GM12878 (cell line): Measurements from ENCODE around the gene DYNC1I1. TPM values are rescaled to one million over a fixed set of nuclear protein-coding genes. Genes with fewer than 3 reads are reported as not detected.

Source experiments
- ATAC-seq: fragments of 200-7000 bp; cut with Tn5 transposase; 3 replicates; pipeline ENCODE4 v1.9.1; 2020; ENCODE audit warnings: mild to moderate bottlenecking, moderate library complexity
- BruUV-seq: library from RNA; stranded (reverse); fragments of 400-500 nt; replicated peaks from 2 replicates; lab custom pipeline; 2021; lab: Mats Ljungman, UMichigan
- CTCF ChIA-PET: fragments of 300-600 bp; sonication (Branson Sonifier 250); formaldehyde crosslinking; extraction: SDS; loops from one replicate; lab custom pipeline; 2021; ENCODE audit warnings: inconsistent platforms; lab: Yijun Ruan, JAX
- POLR2A ChIA-PET: fragments of 350-600 bp; formaldehyde crosslinking; extraction: SDS; loops from one replicate; lab custom pipeline; 2021; ENCODE audit warnings: inconsistent platforms; lab: Charles Lee
- RAD21 ChIA-PET: fragments of 300-600 bp; sonication (Branson Sonifier 250); formaldehyde crosslinking; loops from one replicate; lab custom pipeline; 2023; ENCODE audit warnings: antibody characterized with exemption; ENCODE audit not compliant: unreplicated experiment; lab: Charles Lee
- SMC1A ChIA-PET: fragments of 300-600 bp; sonication (Branson Sonifier 250); formaldehyde crosslinking; loops from one replicate; lab custom pipeline; 2023; ENCODE audit not compliant: unreplicated experiment, uncharacterized antibody; lab: Charles Lee
- DNase-seq: peaks from one replicate; pipeline ENCODE4 v3.0.0-alpha.2; 2011; ENCODE audit warnings: low read depth, low spot score
- FAIRE-seq: peaks from 3 replicates; lab custom pipeline; 2011; peaks lifted over from hg19 to GRCh38; lab: Jason Lieb, UNC
- H2AFZ ChIP-seq: 2 replicates; pipeline ENCODE4 v1.6.0; 2011; ENCODE audit warnings: low read depth, low read length, control low read depth; ENCODE audit not compliant: control insufficient read depth
- H3K27ac ChIP-seq: 2 replicates; pipeline ENCODE4 v1.5.1; 2011; ENCODE audit warnings: control low read depth; ENCODE audit not compliant: control insufficient read depth, insufficient read depth
- H3K27me3 ChIP-seq, 2 experiments: replicated peaks in 1 of 2; 2 replicates each; pipeline versions ENCODE4 v1.6.0 to v1.6.1; 2011; ENCODE audit warnings: low read length in 1 of 2; ENCODE audit not compliant: control insufficient read depth in 2 of 2, insufficient read depth in 2 of 2
- H3K36me3 ChIP-seq, 2 experiments: 2 replicates each; pipeline ENCODE4 v1.5.1; 2011; ENCODE audit warnings: low read length in 1 of 2; ENCODE audit not compliant: control insufficient read depth in 2 of 2, insufficient read depth in 2 of 2
- H3K4me1 ChIP-seq: 2 replicates; pipeline ENCODE4 v1.6.1; 2011; ENCODE audit warnings: mild to moderate bottlenecking, low read length, moderate library complexity, mixed read lengths; ENCODE audit not compliant: control insufficient read depth, insufficient read depth
- H3K4me2 ChIP-seq: 2 replicates; pipeline ENCODE4 v1.6.0; 2011; ENCODE audit warnings: control low read depth; ENCODE audit not compliant: control insufficient read depth, insufficient read depth
- H3K4me3 ChIP-seq: fragments of 200-600 bp; sonication (generic); 2 replicates; pipeline ENCODE4 v1.5.1; 2016
- H3K79me2 ChIP-seq: 2 replicates; pipeline ENCODE4 v1.6.0; 2011; ENCODE audit warnings: low read length; ENCODE audit not compliant: control insufficient read depth, insufficient read depth
- H3K9ac ChIP-seq: 2 replicates; pipeline ENCODE4 v1.8.0; 2011; ENCODE audit warnings: low read length, control low read depth, mixed read lengths; ENCODE audit not compliant: control insufficient read depth, insufficient read depth
- H3K9me3 ChIP-seq: replicated peaks from 3 replicates; pipeline ENCODE4 v1.5.1; 2011; ENCODE audit warnings: mild to moderate bottlenecking, low read length; ENCODE audit not compliant: control insufficient read depth, insufficient read depth
- H4K20me1 ChIP-seq: 2 replicates; pipeline ENCODE4 v1.6.0; 2011; ENCODE audit not compliant: control insufficient read depth, insufficient read depth
- CTCF ChIP-seq, 3 experiments: IDR thresholded peaks in 2 of 3; conservative IDR thresholded peaks in 1 of 3; 2 replicates each; pipeline ENCODE4 v1.5.1; 2011; ENCODE audit warnings: low read depth in 3 of 3, low read length in 3 of 3, mild to moderate bottlenecking in 3 of 3, control low read depth in 2 of 3, moderate library complexity in 2 of 3, inconsistent platforms in 1 of 3, mixed read lengths in 1 of 3; ENCODE audit not compliant: control insufficient read depth in 2 of 3, insufficient read depth in 1 of 3; ENCODE audit errors: extremely low read depth in 1 of 3
- E4F1 ChIP-seq: fragments of 450-650 bp; IDR thresholded peaks from 2 replicates; pipeline ENCODE4 v1.6.1; 2018; ENCODE audit warnings: borderline replicate concordance, mild to moderate bottlenecking; ENCODE audit not compliant: partially characterized antibody
- HDAC6 ChIP-seq: fragments of 200-600 bp; sonication (generic); IDR thresholded peaks from one replicate; pipeline ENCODE4 v1.8.0; 2017; ENCODE audit warnings: antibody characterized with exemption; ENCODE audit not compliant: unreplicated experiment
- NFXL1 ChIP-seq: fragments of 450-650 bp; IDR thresholded peaks from 2 replicates; pipeline ENCODE4 v1.6.1; 2017; ENCODE audit warnings: antibody characterized with exemption, mild to moderate bottlenecking, borderline replicate concordance
- NFYB ChIP-seq: IDR thresholded peaks from 2 replicates; pipeline ENCODE4 v1.6.1; 2011; ENCODE audit warnings: low read depth, mild to moderate bottlenecking, low read length, improper control_type of control experiment, moderate library complexity; ENCODE audit not compliant: insufficient read depth
- POU2F2 ChIP-seq: IDR thresholded peaks from 3 replicates; pipeline ENCODE4 v1.6.1; 2011; ENCODE audit warnings: low read depth, mild to moderate bottlenecking, low read length, borderline replicate concordance
- RAD51 ChIP-seq: fragments of 450-650 bp; IDR thresholded peaks from 2 replicates; pipeline ENCODE4 v1.6.1; 2016; ENCODE audit warnings: moderate library complexity, mild to moderate bottlenecking, inconsistent platforms
- RBBP5 ChIP-seq: fragments of 200-600 bp; sonication (generic); conservative IDR thresholded peaks from 2 replicates; pipeline ENCODE4 v1.6.1; 2016
- RCOR1 ChIP-seq: conservative IDR thresholded peaks from 2 replicates; pipeline ENCODE4 v1.6.1; 2012; ENCODE audit warnings: low read depth, low read length, improper control_type of control experiment
- RFX5 ChIP-seq: IDR thresholded peaks from 2 replicates; pipeline ENCODE4 v1.6.1; 2011; ENCODE audit warnings: low read depth, low read length, improper control_type of control experiment
- SP1 ChIP-seq: IDR thresholded peaks from one replicate; pipeline ENCODE4 v1.6.1; 2011; ENCODE audit warnings: low read depth, low read length
- WGBS: methylation state at CpG from one replicate; pipeline ENCODE4 v1.1.6; 2016; ENCODE audit warnings: low lambda C conversion rate; ENCODE audit not compliant: insufficient replicate concordance, insufficient coverage; ENCODE audit errors: missing lambda C conversion rate; 5-methylcytosine and 5-hydroxymethylcytosine counted together
- in situ Hi-C: fragments of 300-500 bp; cut with MboI; formaldehyde crosslinking; loops from 9 replicates; pipeline ENCODE4 v1.14.3; 2018; ENCODE audit warnings: mixed read lengths
- intact Hi-C: fragments of 100-400 bp; cut with micrococcal nuclease; formaldehyde crosslinking; loops from one replicate; pipeline ENCODE4 v1.14.2; 2022; ENCODE audit not compliant: unreplicated experiment
- polyA plus RNA-seq, 11 experiments: library from polyadenylated mRNA; depleted of rRNA in 4 of 11; unstranded in 6 of 11; stranded (reverse) in 5 of 11; fragments of >200 nt; fragmentation: Nextera tagmentation in 4 of 11; fragmentation: Illumina TruSeq in 1 of 11; extraction: Ambion mirVana in 4 of 11; extraction: Trizol in 1 of 11; gene quantifications; 1 replicate in 1 of 11; 2 replicates in 10 of 11; pipeline versions ENCODE4 v1.2.1 to v1.2.3, GENCODE V29; 2011 to 2016; ENCODE audit warnings: inconsistent platforms in 2 of 11, missing spikeins in 2 of 11, low read depth in 1 of 11
- total RNA-seq, 4 experiments: library from RNA; depleted of rRNA in 3 of 4; stranded (reverse); fragments of >200 nt in 3 of 4; fragmentation: Illumina TruSeq in 1 of 4; extraction: Trizol in 1 of 4; gene quantifications; 2 replicates each; pipeline versions ENCODE4 v1.2.1 to v1.2.3, GENCODE V29; 2013 to 2021
- TF ChIP-seq, protein P1 (sequence below): fragments of 450-650 bp; IDR thresholded peaks from 2 replicates; pipeline ENCODE4 v1.6.1; 2016; ENCODE audit warnings: mild to moderate bottlenecking

Gene DYNC1I1
- total and polyA plus RNA-seq, 10 of the 15 experiments (the other 5 are each of a cell fraction or from before 2014, with no cell fraction given): 0.05 to 0.91 (median 0.14) TPM; not detected in 3

- in situ Hi-C loops (no loop called here), intact Hi-C loops (no loop called here)
- BruUV-seq: no TSS peak
- WGBS: 13% methylated on average over 1 of the region's 1 CpG
- FAIRE-seq (no peak), ATAC-seq (no peak), DNase-seq (no peak)
- no peaks in the 10 kb centered on the region for H3K4me1 ChIP-seq
- H3K9me3 ChIP-seq: no peaks in the 10 kb centered on the region
- no peaks in the 10 kb centered on the region for H3K27me3 ChIP-seq
- H2AFZ ChIP-seq: no peak overlapping the region
- TF ChIP-seq RFX5 (no peak), POU2F2 (no peak), RAD51 (no peak)
- TF ChIP-seq, protein P1, sequence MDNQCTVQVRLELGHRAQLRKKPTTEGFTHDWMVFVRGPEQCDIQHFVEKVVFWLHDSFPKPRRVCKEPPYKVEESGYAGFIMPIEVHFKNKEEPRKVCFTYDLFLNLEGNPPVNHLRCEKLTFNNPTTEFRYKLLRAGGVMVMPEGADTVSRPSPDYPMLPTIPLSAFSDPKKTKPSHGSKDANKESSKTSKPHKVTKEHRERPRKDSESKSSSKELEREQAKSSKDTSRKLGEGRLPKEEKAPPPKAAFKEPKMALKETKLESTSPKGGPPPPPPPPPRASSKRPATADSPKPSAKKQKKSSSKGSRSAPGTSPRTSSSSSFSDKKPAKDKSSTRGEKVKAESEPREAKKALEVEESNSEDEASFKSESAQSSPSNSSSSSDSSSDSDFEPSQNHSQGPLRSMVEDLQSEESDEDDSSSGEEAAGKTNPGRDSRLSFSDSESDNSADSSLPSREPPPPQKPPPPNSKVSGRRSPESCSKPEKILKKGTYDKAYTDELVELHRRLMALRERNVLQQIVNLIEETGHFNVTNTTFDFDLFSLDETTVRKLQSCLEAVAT: no peak
- H3K79me2 ChIP-seq: no peaks in the 10 kb centered on the region
- H3K36me3 ChIP-seq: no peaks in the 10 kb centered on the region
- ChIA-PET RAD21 (interaction anchor here (1.2 kb wide), 1 partner anchor 1125 kb away, joined by 3 read pairs; no protein-coding TSS in a partner anchor), SMC1A (no interaction called here), CTCF (interaction anchor here (1.4 kb wide), 1 partner anchor 18 kb away, joined by 3 read pairs; no protein-coding TSS in a partner anchor), POLR2A (no interaction called here)
- no peak overlapping the region for H3K4me3 ChIP-seq
- no peaks in the 10 kb centered on the region for H4K20me1 ChIP-seq
- no peak overlapping the region for H3K9ac ChIP-seq
- no peak overlapping the region for H3K4me2 ChIP-seq
- no peak overlapping the region for H3K27ac ChIP-seq
Observed at GRCh38 chr7:95901006-95901405, 128.7 kb downstream of the DYNC1I1 start.

DNA sequence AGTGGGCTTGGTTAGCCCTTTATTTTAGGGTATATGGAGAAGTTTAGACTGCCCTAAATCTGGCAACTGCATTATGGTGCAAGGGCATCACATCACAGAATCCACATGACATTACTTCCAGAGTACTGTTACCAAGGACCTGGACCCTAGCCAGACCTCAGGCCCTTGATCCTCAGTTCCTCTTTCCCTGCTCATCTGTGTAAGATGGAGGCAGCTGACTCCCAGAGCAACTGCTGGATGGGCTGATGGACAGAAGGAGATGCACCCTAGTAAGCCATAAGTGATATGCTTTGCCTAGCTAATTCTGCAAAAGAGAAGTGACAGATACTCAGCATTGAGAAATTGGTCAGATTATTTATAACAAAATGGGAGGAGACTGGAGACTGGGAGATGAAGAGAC lies 131.7 kb downstream of the DYNC1I1 start:
- Histone ChIP-seq H3K4me3 (no peak overlapping the region), H3K4me2 (no peak overlapping the region), H3K27ac (no peak overlapping the region), H3K79me2 (no peaks in the 10 kb centered on the region), H3K4me1 (no peaks in the 10 kb centered on the region), H2AFZ (no peak overlapping the region), H3K27me3 (no peaks in the 10 kb centered on the region), H3K9me3 (no peaks in the 10 kb centered on the region), H4K20me1 (no peaks in the 10 kb centered on the region), H3K9ac (no peak overlapping the region), H3K36me3 (no peaks in the 10 kb centered on the region)
- SMC1A ChIA-PET: interaction anchor here (0.7 kb wide), 1 partner anchor 11 kb away, joined by 3 read pairs; no protein-coding TSS in a partner anchor
- no TSS peak for BruUV-seq
- CTCF ChIA-PET: interaction anchor here (0.7 to 1.6 kb wide), 4 partner anchors 9 to 20 kb away, joined by 3 to 5 read pairs (median 4); no protein-coding TSS in a partner anchor
- in situ Hi-C loops: no loop called here
- POLR2A ChIA-PET: no interaction called here
- no peak for FAIRE-seq
- RAD21 ChIA-PET: interaction anchor here (0.5 kb wide), 1 partner anchor 86 kb away, joined by 3 read pairs; no protein-coding TSS in a partner anchor
- DNase-seq: no peak
- ATAC-seq: no peak
- intact Hi-C loops: no loop called here
- TF ChIP-seq RBBP5 (no peak), NFXL1 (no peak), NFYB (no peak), CTCF (IDR thresholded peaks at IDR 0.05 in 2 of 3, conservative IDR thresholded peaks at IDR 0.05 in 1 of 3; ENCODE audit: control insufficient read depth in 2 of 3, extremely low read depth in 1 of 3, insufficient read depth in 1 of 3, low read depth in 3 of 3, low read length in 3 of 3) (no peak), HDAC6 (no peak), E4F1 (no peak), SP1 (no peak), RCOR1 (no peak)
